ENCODE measurements around the gene SLC3A2.
"Not testable (repeated sequence)": the region's sequence is repeated elsewhere in the genome, so short reads cannot be mapped to it uniquely, and the experiment has no call there.

The SLC3A2 gene

GRCh38 chr11:62852523-62853188 lies 28.0 kb upstream of the SLC3A2 start:
- DNase-seq (ENCODE audit: low spot score), result no peak

DNA sequence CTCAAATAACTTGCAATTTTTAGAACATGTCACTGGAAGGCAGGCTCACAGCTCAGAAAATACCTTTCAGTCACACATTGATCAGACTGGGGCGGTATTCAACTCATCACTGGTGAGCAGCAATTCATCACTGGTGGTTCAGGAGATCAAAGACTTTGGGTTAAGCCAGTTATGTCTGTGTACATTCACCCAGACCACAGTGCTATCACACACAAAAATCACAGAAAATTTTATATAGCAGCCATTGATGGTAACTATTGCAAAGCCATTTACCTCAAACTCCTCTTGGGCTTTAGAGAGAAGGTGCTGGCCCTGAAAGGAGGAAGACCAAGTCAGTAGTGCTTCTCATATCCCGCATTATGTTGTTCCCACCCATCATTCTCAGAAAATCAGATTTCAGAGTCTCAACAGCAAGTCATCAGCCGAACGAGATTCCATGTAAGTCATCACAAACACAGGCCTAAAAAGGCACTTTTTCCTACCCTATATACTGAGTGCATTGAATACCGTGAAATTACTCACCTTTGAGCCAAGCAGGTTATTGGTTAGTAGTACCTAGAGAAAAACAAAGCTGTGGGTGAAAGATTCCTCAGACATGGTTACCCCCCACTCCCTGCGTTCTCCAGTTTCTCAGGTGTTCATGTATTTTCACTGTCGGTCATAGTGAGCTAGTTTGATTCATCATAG lies 27.3 kb upstream of the SLC3A2 start:
- DNase-seq (ENCODE audit: low spot score), result no peak

GRCh38 chr11:62854013-62854824 lies 26.5 kb upstream of the SLC3A2 start:
- no peak for DNase-seq (ENCODE audit: low spot score)

DNA sequence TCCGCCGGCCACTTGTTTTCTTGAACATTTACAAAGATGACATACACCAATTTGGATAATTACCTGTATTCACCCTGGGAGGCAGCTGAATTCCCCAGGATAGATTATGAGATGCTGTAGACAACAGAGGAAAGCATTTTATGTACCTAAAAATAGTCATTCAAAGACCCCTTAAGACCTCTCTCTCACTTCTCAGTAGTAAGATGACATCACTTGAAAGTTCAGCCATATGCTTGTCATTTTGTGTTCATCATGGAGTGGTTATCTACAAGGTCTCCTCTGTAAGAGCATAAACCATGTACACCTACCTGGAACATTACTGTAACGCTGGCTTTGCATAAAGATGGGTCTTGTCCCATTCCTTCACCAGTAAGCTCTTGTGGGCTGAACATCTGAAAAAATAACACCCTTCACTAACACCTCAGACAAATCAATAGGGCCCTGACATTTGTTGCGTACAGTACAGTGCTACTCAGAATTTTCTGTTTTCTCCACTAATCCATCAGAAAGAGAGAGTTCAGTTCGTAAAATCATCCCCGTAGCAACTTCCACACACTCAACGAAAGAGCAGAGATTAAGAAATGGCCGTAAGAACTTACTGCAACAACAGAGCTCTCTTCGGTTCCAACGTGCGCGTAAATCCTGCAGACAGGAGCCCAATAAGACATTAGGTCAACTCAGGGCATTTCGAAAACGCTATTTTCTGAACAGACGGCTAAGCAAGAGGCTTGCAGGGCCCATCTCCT lies 25.7 kb upstream of the SLC3A2 start:
- DNase-seq (ENCODE audit: low spot score), result no peak

GRCh38 chr11:62855571-62856332 lies 24.9 kb upstream of the SLC3A2 start:
- DNase-seq (ENCODE audit: low spot score), result peak; percentile 98

- DNase-seq (ENCODE audit: low spot score), result no peak
Observed at GRCh38 chr11:62856333-62856895, 24.3 kb upstream of the SLC3A2 start.

- DNase-seq (ENCODE audit: low spot score), result no peak
Observed at GRCh38 chr11:62857541-62857982, 23.1 kb upstream of the SLC3A2 start.

GRCh38 chr11:62858201-62858600 lies 22.5 kb upstream of the SLC3A2 start:
- no peak for DNase-seq (ENCODE audit: low spot score)

DNA sequence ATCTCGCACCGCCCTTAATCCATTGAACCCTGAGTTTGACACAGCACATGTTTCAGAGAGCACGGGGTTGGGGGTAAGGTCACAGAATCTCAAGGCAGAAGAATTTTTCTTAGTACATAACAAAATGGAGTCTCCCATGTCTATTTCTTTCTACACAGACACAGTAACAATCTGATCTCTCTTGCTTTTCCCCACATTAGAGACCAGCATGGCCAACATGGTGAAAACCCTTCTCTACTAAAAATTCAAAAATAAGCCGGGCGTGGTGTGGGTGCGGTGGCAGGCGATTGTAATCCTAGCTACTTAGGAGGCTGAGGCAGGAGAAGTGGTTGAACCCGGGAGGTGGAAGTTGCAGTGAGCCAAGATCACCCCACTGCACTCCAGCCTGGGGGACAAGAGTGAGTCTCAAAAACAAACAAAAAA lies 21.4 kb upstream of the SLC3A2 start:
- DNase-seq (ENCODE audit: low spot score), result not testable (repeated sequence)

GRCh38 chr11:62860835-62861563 lies 19.7 kb upstream of the SLC3A2 start:
- no peak for DNase-seq (ENCODE audit: low spot score)

GRCh38 chr11:62861564-62862192 lies 19.0 kb upstream of the SLC3A2 start:
- peak; percentile 32 for DNase-seq (ENCODE audit: low spot score)

DNA sequence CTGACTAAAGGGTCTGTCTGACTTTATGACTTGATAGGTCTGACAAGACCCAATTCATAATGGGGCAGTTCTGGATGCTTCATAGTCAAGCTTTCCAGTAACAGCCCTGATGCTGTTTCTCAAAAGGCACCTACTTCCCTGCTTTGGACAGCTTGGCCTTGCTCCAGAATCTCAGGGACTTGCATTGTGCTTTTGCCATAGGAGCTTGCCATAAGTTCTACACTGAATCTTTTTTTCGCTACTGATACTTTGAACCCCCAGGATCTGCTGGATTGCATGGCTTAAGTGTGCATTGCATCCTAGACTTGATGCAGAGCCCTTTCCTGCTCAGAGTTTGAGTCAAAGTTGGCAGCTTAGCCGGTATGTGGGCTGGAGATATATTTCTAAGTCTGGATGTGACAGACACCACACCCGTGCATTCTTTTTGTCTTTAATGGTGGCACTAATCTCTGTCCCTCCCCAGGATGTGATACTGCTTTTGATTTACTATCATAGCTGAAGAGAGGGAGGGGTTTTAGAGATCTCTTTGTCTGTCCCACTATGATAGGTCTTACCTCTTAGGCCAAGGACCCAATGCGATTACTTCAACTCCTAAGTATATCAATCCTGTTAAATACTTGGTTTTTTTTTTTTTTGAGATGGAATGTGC lies 16.9 kb upstream of the SLC3A2 start:
- DNase-seq (ENCODE audit: low spot score), result no peak

DNA sequence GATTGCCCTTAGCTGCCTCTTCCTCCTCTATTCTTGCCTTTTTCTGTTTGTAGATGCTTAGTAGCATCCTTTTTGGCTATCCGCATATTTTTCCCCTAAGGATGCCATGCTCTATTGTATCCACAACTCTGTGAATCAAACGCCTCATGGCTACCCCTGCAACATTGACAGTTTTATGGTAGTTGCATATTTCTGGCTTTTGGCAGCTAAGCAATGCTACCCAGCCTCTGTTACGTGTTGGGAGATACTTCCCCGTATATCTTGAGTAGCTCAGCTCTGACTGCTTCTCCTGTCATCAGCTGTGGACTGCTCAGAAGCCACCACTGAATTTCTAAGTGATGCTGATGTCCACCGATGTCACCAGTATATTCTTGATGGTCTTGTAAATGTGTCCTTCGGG lies 15.1 kb upstream of the SLC3A2 start:
- no peak for DNase-seq (ENCODE audit: low spot score)

GRCh38 chr11:62874851-62875250 lies 5.8 kb upstream of the SLC3A2 start:
- DNase-seq (ENCODE audit: low spot score), result no peak

DNA sequence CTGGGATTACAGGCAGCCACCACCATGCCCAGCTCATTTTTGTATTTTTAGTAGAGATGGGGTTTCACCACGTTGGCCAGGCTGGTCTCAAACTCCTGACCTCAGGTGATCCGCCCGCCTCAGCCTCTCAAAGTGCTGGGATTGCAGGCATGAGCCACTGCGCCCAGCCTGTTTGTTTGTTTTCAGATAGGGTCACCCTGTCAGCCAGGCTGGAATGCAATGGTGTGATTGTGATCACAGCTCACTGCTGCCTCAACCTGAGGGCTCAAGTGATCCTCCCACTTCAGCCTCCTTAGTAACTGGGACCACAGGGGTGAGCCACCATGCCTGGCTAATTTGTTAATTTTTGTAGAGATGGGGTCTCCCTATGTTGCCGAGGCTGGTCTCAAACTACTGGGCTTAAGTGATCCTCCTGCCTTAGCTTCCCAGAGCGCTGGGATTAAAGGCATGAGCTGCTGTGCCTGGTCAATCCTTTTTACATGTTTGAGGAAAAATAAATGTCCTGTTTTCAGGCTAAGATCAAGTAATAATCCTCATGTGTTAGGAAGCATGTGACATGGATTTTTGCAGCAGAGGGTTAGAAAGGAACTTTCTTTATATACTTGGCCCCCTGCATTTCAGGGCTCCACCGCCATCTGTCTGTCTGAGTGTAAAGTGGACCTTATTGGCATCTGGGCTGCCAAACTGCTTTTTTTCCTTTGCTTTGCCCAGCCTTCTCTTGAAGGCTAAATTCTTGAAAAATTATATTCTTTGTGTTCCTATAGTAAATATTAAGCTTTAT lies 4.8 kb upstream of the SLC3A2 start:
- no peak for DNase-seq (ENCODE audit: low spot score)

DNA sequence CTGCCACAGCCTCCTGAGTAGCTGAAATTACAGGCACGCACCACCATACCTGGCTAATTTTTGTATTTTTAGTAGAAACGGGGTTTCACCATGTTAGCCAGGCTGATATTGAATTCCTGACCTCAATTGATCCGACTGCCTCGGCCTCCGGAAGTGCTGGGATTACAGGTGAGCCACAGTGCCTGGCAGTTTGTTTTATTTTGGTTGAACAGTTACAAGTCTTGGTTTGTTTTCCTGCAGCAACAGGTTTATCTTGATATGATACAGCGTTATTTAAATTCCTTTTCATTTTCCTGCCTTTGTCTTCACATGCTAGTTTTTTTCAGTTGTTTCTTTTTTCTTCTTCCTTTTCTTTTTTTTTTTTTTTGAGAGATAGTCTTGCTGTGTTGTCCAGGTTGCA lies 4.0 kb upstream of the SLC3A2 start:
- no peak for DNase-seq (ENCODE audit: low spot score)

- DNase-seq (ENCODE audit: low spot score), result no peak
Observed at GRCh38 chr11:62879235-62879978, 1.3 kb upstream of the SLC3A2 start.
